Stimulated activated CD8-positive, alpha-beta memory T cell treated with anti-CD3 and anti-CD28 coated beads, Interleukin-4, amount 100 ng/mL, for 4 hours (primary cell): ENCODE measurements around the gene UVSSA.
"Not testable (repeated sequence)": the region's sequence is repeated elsewhere in the genome, so short reads cannot be mapped to it uniquely, and the experiment has no call there.

Experiments
- DNase-seq, 2 donors: peaks; one replicate each; pipeline ENCODE4 v3.0.0-alpha.2; 2020; ENCODE audit warnings: low read depth in 2 of 2, low spot score in 1 of 2

Gene UVSSA

DNA sequence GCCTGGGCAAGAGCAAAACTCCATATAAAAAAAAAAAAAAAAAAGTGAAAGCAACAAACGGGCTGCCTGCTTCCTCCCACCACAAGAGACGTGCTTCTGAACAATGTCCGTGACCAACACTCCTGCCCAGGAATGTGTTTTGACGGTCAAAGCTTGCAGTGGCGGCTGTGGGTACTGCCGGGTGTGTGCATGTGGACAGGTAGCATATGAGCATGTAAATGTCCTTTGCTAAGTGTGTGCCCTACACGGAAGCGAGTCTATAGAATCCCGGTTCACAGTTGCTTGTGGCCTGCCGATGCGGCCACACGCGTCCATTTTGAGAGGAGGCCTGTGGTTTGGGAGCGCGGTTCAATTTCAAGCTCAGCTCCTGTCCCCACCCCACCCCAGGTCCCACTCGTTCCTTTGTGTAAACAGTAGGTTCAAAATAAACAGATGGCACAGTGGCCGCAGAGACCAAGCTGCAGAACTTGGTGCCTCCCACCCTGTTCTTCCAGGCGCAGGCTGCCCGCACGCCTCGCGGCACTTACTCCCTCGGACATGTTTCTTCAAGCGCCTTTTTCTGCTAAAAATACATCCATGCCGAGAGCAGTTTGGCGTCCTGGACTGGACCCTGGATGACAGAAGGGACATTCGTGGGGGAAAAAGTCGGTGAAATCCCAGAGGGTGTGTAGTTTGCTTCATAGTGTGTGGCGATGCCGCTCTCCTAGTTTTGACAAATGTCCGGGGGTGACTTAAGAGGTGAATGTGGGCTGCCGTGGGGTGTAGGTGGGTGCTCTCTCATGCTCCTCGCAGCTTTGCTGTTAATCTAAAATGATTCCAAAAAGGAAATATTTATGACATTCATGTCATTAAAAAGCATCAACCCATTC, 70.7 kb downstream of the UVSSA start:
- no peak for DNase-seq

DNA sequence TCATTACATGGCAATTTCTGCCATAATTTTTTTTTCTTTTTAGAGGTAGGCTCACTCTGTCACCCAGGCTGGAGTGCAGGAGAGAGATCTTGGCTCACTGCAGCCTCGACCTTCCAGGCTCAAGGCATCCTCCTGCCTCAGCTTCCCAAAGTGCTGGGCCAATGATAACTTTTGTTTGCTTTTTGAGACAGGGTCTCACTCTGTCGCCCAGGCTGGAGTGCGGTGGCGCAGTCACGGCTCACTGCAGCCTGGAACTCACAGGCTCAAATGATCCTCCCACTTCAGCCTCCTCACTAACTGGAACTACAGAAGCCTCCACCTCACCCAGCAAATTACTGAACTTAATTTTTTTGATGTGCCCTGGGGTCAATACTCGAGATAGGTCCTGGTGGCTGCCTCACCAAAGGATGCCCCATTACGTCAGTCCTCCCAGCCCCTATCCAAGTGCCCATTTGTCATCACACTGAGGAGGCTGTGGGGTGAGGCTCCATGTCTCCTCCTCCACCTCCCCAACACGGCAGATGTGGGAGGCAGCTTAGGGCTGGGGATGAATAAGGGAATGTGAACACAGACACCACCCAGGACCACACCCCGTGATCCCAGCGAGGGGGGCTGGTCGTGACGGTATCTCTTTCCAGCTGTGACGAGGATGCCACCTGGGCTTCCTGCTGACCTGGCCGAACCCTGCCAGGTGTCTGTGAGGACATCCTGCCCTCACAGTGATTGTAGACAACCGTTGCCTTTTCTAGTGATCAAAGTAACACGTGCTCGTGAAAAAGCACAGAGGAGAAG, 71.7 kb downstream of the UVSSA start:
- DNase-seq: no peak

DNA sequence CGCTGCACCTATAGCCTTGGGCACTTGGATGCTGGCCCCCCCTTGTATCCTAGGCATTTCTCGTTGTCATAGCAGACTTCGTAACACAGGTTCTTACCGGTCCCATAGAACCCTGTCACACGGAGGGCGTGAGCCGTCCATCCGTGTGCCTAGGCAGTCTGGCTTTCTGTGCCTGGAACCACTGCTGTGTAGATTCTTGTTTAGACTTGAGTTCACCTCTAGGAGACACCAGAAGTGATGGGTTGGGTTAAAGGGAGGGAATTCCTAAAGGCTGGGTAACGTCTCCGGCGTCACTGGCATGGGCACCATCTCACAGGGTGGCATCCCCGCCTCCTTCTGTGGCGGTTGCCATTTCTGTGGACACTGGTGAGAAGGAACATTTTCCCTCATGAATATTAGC, 72.7 kb downstream of the UVSSA start:
- DNase-seq: no peak

GRCh38 chr4:1421657-1422056, 74.6 kb downstream of the UVSSA start:
- DNase-seq: no peak

DNA sequence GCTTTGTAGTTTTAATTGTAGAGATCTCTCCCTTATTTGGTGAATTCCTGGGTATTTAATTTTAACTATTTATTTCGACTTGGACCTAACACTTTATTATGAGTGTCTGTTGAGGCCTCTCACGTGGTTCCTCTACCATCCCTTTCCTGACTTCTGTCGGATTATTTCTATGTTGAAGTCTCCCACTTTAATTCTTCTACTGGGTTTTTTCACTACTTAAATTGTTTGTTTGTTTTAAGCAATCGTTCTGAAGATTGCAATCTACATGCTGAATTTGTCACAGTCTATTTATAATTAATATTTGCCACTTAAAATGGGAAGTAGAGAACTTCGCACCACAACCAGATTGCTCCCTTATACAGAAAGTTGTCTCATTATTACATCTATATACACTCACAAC, 80.0 kb downstream of the UVSSA start:
- DNase-seq: no peak

DNA sequence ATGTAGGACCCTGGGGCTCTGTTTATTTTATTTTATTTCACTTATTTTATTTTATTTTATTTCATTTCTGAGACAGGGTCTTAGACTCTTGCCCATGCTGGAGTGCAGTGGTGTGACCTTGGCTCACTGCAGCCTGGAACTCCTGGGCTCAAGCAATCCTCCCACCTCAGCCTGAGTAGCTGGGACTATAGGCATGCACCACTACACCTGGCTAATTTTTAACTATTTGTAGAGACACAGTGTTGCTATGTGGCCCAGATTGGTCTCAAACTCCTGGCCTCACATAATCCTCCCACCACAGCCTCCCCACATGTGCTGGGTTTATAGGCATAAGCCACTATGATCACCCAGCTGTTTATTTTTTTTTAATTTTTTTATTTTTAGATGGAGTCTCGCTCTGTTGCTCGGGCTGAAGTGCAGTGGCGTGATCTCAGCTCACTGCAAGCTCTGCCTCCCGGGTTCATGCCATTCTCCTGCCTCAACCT, 96.7 kb downstream of the UVSSA start:
- DNase-seq: not testable (repeated sequence)
